ENCODE data around the gene TPCN2. TPM values are rescaled to one million over a fixed set of nuclear protein-coding genes. Genes with fewer than 3 reads are reported as not detected.
A peak's percentile ranks its signal among the peaks of the same experiment; 100 is the strongest.

TPCN2 gene
- total and polyA plus RNA-seq, 2 of the 8 experiments (the other 6 are each of a cell fraction or from before 2014, with no cell fraction given) = 9.7 to 18.6 TPM

DNA sequence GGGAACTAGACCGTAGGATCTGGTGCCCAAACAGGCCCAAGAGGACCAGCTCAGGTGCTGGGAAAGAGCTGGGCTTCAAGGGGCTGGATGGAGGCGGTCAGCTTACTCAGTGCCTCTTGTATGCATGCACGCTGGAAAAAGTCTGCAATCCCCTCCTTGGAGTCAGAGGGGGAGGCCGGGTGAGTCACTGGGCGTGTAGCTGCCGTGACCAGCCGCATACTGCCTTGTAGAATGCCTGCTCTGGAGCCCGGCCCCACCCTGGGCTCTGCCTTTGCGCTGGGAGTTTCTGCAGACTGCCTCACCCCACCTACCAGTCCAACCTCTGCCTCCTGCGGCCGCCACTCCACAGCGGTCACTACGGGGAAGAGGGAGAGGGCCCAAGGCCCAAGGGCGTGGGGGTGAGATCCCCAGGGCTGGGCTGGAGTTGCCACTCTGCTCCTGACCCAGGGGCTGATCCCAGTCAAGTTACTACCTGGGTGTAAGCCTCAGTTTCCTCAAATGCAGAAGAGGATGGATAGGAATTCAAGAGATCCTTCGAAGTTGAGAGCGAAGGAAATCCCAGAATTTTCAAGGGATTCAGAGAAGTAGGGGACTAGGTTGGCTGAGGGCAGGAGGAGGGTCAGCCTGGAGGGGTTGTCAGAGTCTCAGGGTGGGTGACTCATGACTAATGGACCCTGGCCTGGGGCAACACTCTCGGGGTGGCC lies 39.8 kb upstream of the TPCN2 start:
- FAIRE-seq = no peak
- TF ChIP-seq CHD2 (IDR thresholded peaks at IDR 0.05; ENCODE audit: low read length) (no peak), CBX5 (IDR thresholded peaks at IDR 0.05; ENCODE audit: low read depth, low read length) (no peak), EGR1 (IDR thresholded peaks at IDR 0.05; ENCODE audit: borderline replicate concordance, low read depth, low read length) (no peak)

More for the DNA sequence above, 39.8 kb upstream of the TPCN2 start:
- no peak overlapping the region for H2BK12ac ChIP-seq (ENCODE audit: low read depth, low read length)
- peaks cover 4 to 34% (median 21%) of the 10 kb centered on the region in 4 experiments for H3K4me1 ChIP-seq (replicated peaks in 1 of 4; ENCODE audit: control insufficient read depth in 3 of 4, insufficient read depth in 4 of 4, low read length in 3 of 4)
- H3K9ac ChIP-seq (replicated peaks in 1 of 4; ENCODE audit: extremely low read depth in 1 of 4, low read depth in 3 of 4, low read length in 3 of 4) = no peak overlapping the region
- no peak overlapping the region for H3K4me2 ChIP-seq (ENCODE audit: insufficient read depth in 1 of 2, low read depth in 2 of 2, low read length in 2 of 2)
- no peak overlapping the region for H2BK15ac ChIP-seq (ENCODE audit: low read length)
- no peak overlapping the region for H4K91ac ChIP-seq (replicated peaks; ENCODE audit: insufficient read length, low read length)
- H3K79me1 ChIP-seq (ENCODE audit: low read depth, low read length) = no peaks in the 10 kb centered on the region
- H3K27ac ChIP-seq (ENCODE audit: low read depth, low read length) = no peak overlapping the region
- H2AK5ac ChIP-seq (ENCODE audit: low read depth, low read length) = no peak overlapping the region
- no peaks in the 10 kb centered on the region for H4K20me1 ChIP-seq (replicated peaks in 1 of 2; ENCODE audit: control insufficient read depth in 1 of 2, insufficient read depth in 2 of 2, low read length in 2 of 2)
- ChIA-PET CTCF (ENCODE audit: partially characterized antibody) (interaction anchor here (0.6 to 2.6 kb wide), 3 partner anchors 45 to 1149 kb away, joined by 3 to 6 read pairs (median 3); no protein-coding TSS in a partner anchor), POLR2A (ENCODE audit: partially characterized antibody) (no interaction called here)
- H2BK5ac ChIP-seq (ENCODE audit: low read depth, low read length) = no peak overlapping the region
- no peaks in the 10 kb centered on the region for H3K9me3 ChIP-seq (ENCODE audit: insufficient read depth in 2 of 2, low read depth in 1 of 2, low read length in 1 of 2)
- WGBS, 2 experiments (ENCODE audit: extremely low coverage in 1 of 2, insufficient coverage in 1 of 2, insufficient read length in 1 of 2, insufficient replicate concordance in 2 of 2, low coverage in 1 of 2, low lambda C conversion rate in 2 of 2, missing lambda C conversion rate in 1 of 2) = 84% methylated on average over 17 of the region's 17 CpGs; no CpG with 5 or more reads in 1 of the 2 experiments
- H3K36me3 ChIP-seq (ENCODE audit: control insufficient read depth in 2 of 4, insufficient read depth in 4 of 4, low read length in 3 of 4) = no peaks in the 10 kb centered on the region; a peak in 1 of 8 replicates
- H3K23ac ChIP-seq (ENCODE audit: insufficient read length) = no peak overlapping the region
- no peaks in the 10 kb centered on the region for H3K79me2 ChIP-seq (ENCODE audit: control insufficient read depth in 1 of 2, insufficient read depth in 2 of 2, low read length in 2 of 2)
- H3K23me2 ChIP-seq (ENCODE audit: low read depth, low read length) = peaks cover 12% of the 10 kb centered on the region; the same call in 1 of the 2 replicates
- H3K18ac ChIP-seq (ENCODE audit: extremely low read depth, low read length) = no peak overlapping the region; the same call in 1 of the 2 replicates
- H3K56ac ChIP-seq (replicated peaks; ENCODE audit: insufficient read length, low read depth, low read length) = no peak overlapping the region
- H2AFZ ChIP-seq (ENCODE audit: low read length) = no peak overlapping the region
- no peak overlapping the region for H3K14ac ChIP-seq (ENCODE audit: insufficient read length)
- H2BK20ac ChIP-seq (ENCODE audit: low read length) = no peak overlapping the region
- H2BK120ac ChIP-seq (replicated peaks; ENCODE audit: low read depth, low read length) = no peak overlapping the region
- H4K8ac ChIP-seq (ENCODE audit: extremely low read depth, insufficient read depth, low read length) = no peak overlapping the region; the same call in 1 of the 2 replicates
- peaks cover 0 to under 1% (median 0%) of the 10 kb centered on the region in 4 experiments; a peak in 2 of 7 replicates for H3K27me3 ChIP-seq (replicated peaks in 1 of 4; ENCODE audit: control insufficient read depth in 3 of 4, extremely low read depth in 1 of 4, insufficient read depth in 3 of 4, low read length in 3 of 4)
- H3K4me3 ChIP-seq (ENCODE audit: extremely low read depth in 1 of 4, insufficient read depth in 2 of 4, low read depth in 3 of 4, low read length in 4 of 4) = no peak overlapping the region
- no peak overlapping the region for H4K5ac ChIP-seq (ENCODE audit: insufficient read length, low read depth, low read length)
- DNase-seq (ENCODE audit: low read depth in 1 of 2, low spot score in 2 of 2) = peak in 1 of 2 experiments; percentile 51
- H3K4ac ChIP-seq (replicated peaks; ENCODE audit: insufficient read length, low read depth, low read length) = no peak overlapping the region
